Pancreas (tissue), 10 donors: ENCODE data around the gene ANKRD17. TPM values are rescaled to one million over a fixed set of nuclear protein-coding genes. Genes with fewer than 3 reads are reported as not detected.

Source experiments
- ATAC-seq, 4 donors: fragments of 200-7000 bp; cut with Tn5 transposase; one replicate each; pipeline versions ENCODE4 v1.8.0 to v1.9.1; 2020; ENCODE audit warnings: mild to moderate bottlenecking in 4 of 4, moderate library complexity in 4 of 4
- DNase-seq, 6 donors: peaks; one replicate each; pipeline ENCODE4 v3.0.0-alpha.2; 2020
- FAIRE-seq: peaks from 2 replicates; lab custom pipeline; 2012; peaks lifted over from hg19 to GRCh38; lab: Jason Lieb, UNC
- H3K27ac ChIP-seq, 4 donors: fragments of 200-600 bp; sonication (generic); 1 replicate in 3 of 4; 2 replicates in 1 of 4; pipeline versions ENCODE4 v1.5.0 to v1.8.0; 2020
- H3K27me3 ChIP-seq, 4 donors: fragments of 200-600 bp; one replicate each; pipeline ENCODE4 v1.8.0; 2021
- H3K36me3 ChIP-seq, 3 donors: fragments of 200-600 bp; sonication (generic) in 1 of 3; one replicate each; pipeline versions ENCODE4 v1.5.0 to v1.8.0; 2020 to 2021
- H3K4me1 ChIP-seq, 3 donors: fragments of 200-600 bp; one replicate each; pipeline ENCODE4 v1.8.0; 2021
- H3K4me3 ChIP-seq, 4 donors: fragments of 200-600 bp; sonication (generic) in 2 of 4; one replicate each; pipeline versions ENCODE4 v1.5.0 to v1.8.0; 2020 to 2021
- H3K9me3 ChIP-seq, 4 donors: fragments of 200-600 bp; one replicate each; pipeline ENCODE4 v1.8.0; 2021
- CTCF ChIP-seq, 4 donors: fragments of 200-600 bp; sonication (generic) in 3 of 4; IDR thresholded peaks; one replicate each; pipeline versions ENCODE4 v1.5.0 to v1.8.0; 2021; ENCODE audit warnings: antibody characterized with exemption in 4 of 4
- WGBS, 2 donors: extraction: QIAGEN DNeasy Blood & Tissue Kit; methylation state at CpG; one replicate each; pipeline ENCODE4 v1.1.7; 2013; 5-methylcytosine and 5-hydroxymethylcytosine counted together
- intact Hi-C, 3 donors: fragments of 100-400 bp; cut with DNase I; formaldehyde crosslinking; loops; one replicate each; pipeline versions ENCODE4 v1.11.1 to v1.14.2; 2022
- polyA plus RNA-seq, 2 donors: library from polyadenylated mRNA; stranded (reverse); fragments of 200-250 nt; gene quantifications; one replicate each; pipeline ENCODE4 v1.2.3, GENCODE V29; 2013
- total RNA-seq, 6 donors: library from RNA; stranded (reverse); fragmentation: NEBNext Ultra II Directional in 4 of 6; extraction: Animal tissue kit (Norgen Biotek cat#: 25700) in 4 of 6; gene quantifications; one replicate each; pipeline versions ENCODE4 v1.2.1 to v1.2.4, GENCODE V29; 2021 to 2023
- donor health status: healthy with polysubstance abuse.
- donor health status: DM: no; HTN: no; CAD: no; lungs with moderate emphysema.
- donor health status: DM: no; HTN: no; CAD: no.
- donor health status: control.
- donor health status: control.
- donor health status: Bipolar disorder and iron deficiency.
- donor health status: DM: yes; HTN: yes; CAD: no.
- donor health status: DM: no; HTN: no; CAD: no.
- donor health status: DM: no; HTN: no; CAD: no.
- donor health status: DM: yes; HTN: yes; CAD: no.

Gene ANKRD17
- total and polyA plus RNA-seq, 8 donors = 7.7 to 45.8 (median 31.0) TPM

GRCh38 chr4:73197220-73197619 is 61.4 kb downstream of the ANKRD17 start:
- 97 to 98% methylated on average over 1 of the region's 1 CpG for WGBS, 2 donors
- Histone ChIP-seq H3K27me3 (no peaks in the 10 kb centered on the region), H3K4me1 (peaks cover 4 to 6% (median 5%) of the 10 kb centered on the region in 3 donors), H3K27ac (no peak overlapping the region), H3K4me3 (no peak overlapping the region), H3K9me3 (no peaks in the 10 kb centered on the region), H3K36me3 (no peaks in the 10 kb centered on the region)
- intact Hi-C loops = no loop called here
- no peak for DNase-seq
- no peak for ATAC-seq
- no peak for FAIRE-seq
- no peak for TF ChIP-seq CTCF (IDR thresholded peaks at IDR 0.05)

GRCh38 chr4:73194064-73194463 is 64.5 kb downstream of the ANKRD17 start:
- Histone ChIP-seq H3K4me3 (no peak overlapping the region), H3K36me3 (no peaks in the 10 kb centered on the region), H3K4me1 (no peaks in the 10 kb centered on the region), H3K9me3 (no peaks in the 10 kb centered on the region), H3K27ac (no peak overlapping the region), H3K27me3 (no peaks in the 10 kb centered on the region)
- intact Hi-C loops = no loop called here
- WGBS, 2 donors = 77 to 83% methylated on average over 2 of the region's 2 CpGs
- DNase-seq (no peak), ATAC-seq (no peak), FAIRE-seq (no peak)
- no peak for TF ChIP-seq CTCF (IDR thresholded peaks at IDR 0.05)

- no peak overlapping the region for H3K4me3 ChIP-seq
- ATAC-seq = no peak
- no peak for TF ChIP-seq CTCF (IDR thresholded peaks at IDR 0.05)
- FAIRE-seq = no peak
- no peaks in the 10 kb centered on the region for H3K4me1 ChIP-seq
- H3K27me3 ChIP-seq = no peaks in the 10 kb centered on the region
- 84 to 86% methylated on average over 4 of the region's 4 CpGs for WGBS, 2 donors
- H3K36me3 ChIP-seq = no peaks in the 10 kb centered on the region
- no peak overlapping the region for H3K27ac ChIP-seq
- no peak for DNase-seq
- no peaks in the 10 kb centered on the region for H3K9me3 ChIP-seq
- intact Hi-C loops = no loop called here
Observed at GRCh38 chr4:73193659-73194058, 64.9 kb downstream of the ANKRD17 start.

GRCh38 chr4:73193155-73193554 is 65.4 kb downstream of the ANKRD17 start:
- intact Hi-C loops = no loop called here
- no peak for TF ChIP-seq CTCF (IDR thresholded peaks at IDR 0.05)
- 87 to 96% methylated on average over 2 of the region's 2 CpGs for WGBS, 2 donors
- ATAC-seq (no peak), DNase-seq (no peak), FAIRE-seq (no peak)
- Histone ChIP-seq H3K4me3 (no peak overlapping the region), H3K27me3 (no peaks in the 10 kb centered on the region), H3K4me1 (no peaks in the 10 kb centered on the region), H3K36me3 (no peaks in the 10 kb centered on the region), H3K9me3 (no peaks in the 10 kb centered on the region), H3K27ac (no peak overlapping the region)

GRCh38 chr4:73189274-73189810 is 69.3 kb downstream of the ANKRD17 start:
- no peak overlapping the region for H3K4me3 ChIP-seq
- TF ChIP-seq CTCF (IDR thresholded peaks at IDR 0.05) = no peak
- intact Hi-C loops = no loop called here
- H3K4me1 ChIP-seq = no peaks in the 10 kb centered on the region
- H3K27me3 ChIP-seq = no peaks in the 10 kb centered on the region
- no peaks in the 10 kb centered on the region for H3K9me3 ChIP-seq
- FAIRE-seq (no peak), DNase-seq (no peak), ATAC-seq (no peak)
- no peaks in the 10 kb centered on the region for H3K36me3 ChIP-seq
- no peak overlapping the region for H3K27ac ChIP-seq
- WGBS, 2 donors = 96 to 99% methylated on average over 9 of the region's 9 CpGs
